BJ (cell line): ENCODE measurements around the gene RND1. TPM values are rescaled to one million over a fixed set of nuclear protein-coding genes. Genes with fewer than 3 reads are reported as not detected.

Experiments used
- CTCF ChIA-PET: fragments of 350-600 bp; formaldehyde crosslinking; extraction: SDS; loops from one replicate; lab custom pipeline; 2021; ENCODE audit warnings: antibody characterized with exemption, inconsistent platforms; lab: Yijun Ruan, JAX
- POLR2A ChIA-PET: fragments of 300-600 bp; sonication (Branson Sonifier 250); formaldehyde crosslinking; extraction: SDS; loops from one replicate; lab custom pipeline; 2021; ENCODE audit warnings: antibody characterized with exemption; lab: Charles Lee
- DNase-seq: peaks from one replicate; pipeline ENCODE4 v3.0.0-alpha.2; 2011; ENCODE audit warnings: low read depth
- H3K27me3 ChIP-seq: 2 replicates; pipeline ENCODE4 v1.6.0; 2011; ENCODE audit warnings: low read length; ENCODE audit not compliant: control insufficient read depth, insufficient read depth
- H3K36me3 ChIP-seq: 2 replicates; pipeline ENCODE4 v1.5.1; 2011; ENCODE audit warnings: low read length; ENCODE audit not compliant: control insufficient read depth, insufficient read depth
- H3K4me3 ChIP-seq: 2 replicates; pipeline ENCODE4 v1.5.1; 2011; ENCODE audit warnings: low read depth, mild to moderate bottlenecking, control low read depth, low read length
- CTCF ChIP-seq: IDR thresholded peaks from 2 replicates; pipeline ENCODE4 v1.5.1; 2011; ENCODE audit warnings: low read depth, mild to moderate bottlenecking, control low read depth, inconsistent platforms, low read length, moderate library complexity; ENCODE audit not compliant: insufficient read depth
- polyA plus RNA-seq: library from polyadenylated mRNA; depleted of rRNA; stranded (reverse); fragments of >200 nt; gene quantifications from 2 replicates; pipeline ENCODE4 v1.2.3, GENCODE V29; 2011

RND1 gene
- polyA plus RNA-seq, 1 experiment, result 0.72 TPM

- no peak for DNase-seq
Observed at GRCh38 chr12:48889679-48890078, 24.0 kb upstream of the RND1 start.

GRCh38 chr12:48883305-48884161, 17.9 kb upstream of the RND1 start:
- ChIA-PET POLR2A (no interaction called here), CTCF (interaction anchor here (1.2 to 10.7 kb wide), 5 partner anchors 7 to 105 kb away, joined by 3 to 67 read pairs (median 4); partner anchors contain the start of gene DDX23)
- TF ChIP-seq CTCF, result no peak
- DNase-seq, result no peak
- no peak overlapping the region for H3K4me3 ChIP-seq
- H3K36me3 ChIP-seq, result no peaks in the 10 kb centered on the region
- H3K27me3 ChIP-seq, result peaks cover 6% of the 10 kb centered on the region

More at GRCh38 chr12:48889679-48890078, 24.0 kb upstream of the RND1 start:
- Histone ChIP-seq H3K36me3 (no peaks in the 10 kb centered on the region), H3K4me3 (no peak overlapping the region), H3K27me3 (peaks cover 5% of the 10 kb centered on the region; the same call in 1 of the 2 replicates)
- ChIA-PET POLR2A (no interaction called here), CTCF (interaction anchor here (0.9 to 5.2 kb wide), 19 partner anchors 8 to 146 kb away, joined by 3 to 243 read pairs (median 4); partner anchors contain the start of genes ADCY6, DDX23 and RND1)
- TF ChIP-seq CTCF, result no peak

DNA sequence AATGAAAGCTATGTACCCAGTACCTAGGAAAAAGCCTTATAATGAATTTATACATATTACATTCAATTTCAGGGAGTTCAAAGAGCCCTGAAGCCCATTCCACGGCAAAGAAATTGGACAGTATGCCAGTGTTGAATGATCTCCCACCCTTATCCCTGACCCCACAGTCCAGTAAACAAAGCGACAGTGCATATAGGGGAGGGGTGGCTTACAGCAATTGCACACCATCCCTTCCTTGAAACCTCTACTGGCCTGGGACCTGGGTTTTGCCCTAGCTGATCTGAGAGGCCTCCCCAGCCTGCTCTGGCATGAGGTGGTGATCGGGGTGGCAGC, 17.3 kb upstream of the RND1 start:
- TF ChIP-seq CTCF, result no peak
- H3K27me3 ChIP-seq, result peaks cover 6% of the 10 kb centered on the region
- no peak overlapping the region for H3K4me3 ChIP-seq
- ChIA-PET POLR2A (interaction anchor here (0.7 kb wide), 1 partner anchor 9 kb away, joined by 3 read pairs; no protein-coding TSS in a partner anchor), CTCF (interaction anchor here (1.2 to 10.7 kb wide), 5 partner anchors 8 to 105 kb away, joined by 3 to 67 read pairs (median 4); partner anchors contain the start of gene DDX23)
- no peaks in the 10 kb centered on the region for H3K36me3 ChIP-seq
- DNase-seq, result no peak

GRCh38 chr12:48882315-48882687, 16.6 kb upstream of the RND1 start:
- peak overlapping the region; percentile 20 for H3K4me3 ChIP-seq
- H3K36me3 ChIP-seq, result no peaks in the 10 kb centered on the region
- peaks cover 6% of the 10 kb centered on the region for H3K27me3 ChIP-seq
- no peak for DNase-seq
- POLR2A ChIA-PET, result interaction anchor here (0.7 kb wide), 2 partner anchors 9 to 1285 kb away, joined by 3 to 6 read pairs; no protein-coding TSS in a partner anchor
- TF ChIP-seq CTCF, result no peak
- CTCF ChIA-PET, result interaction anchor here (1.2 to 10.7 kb wide), 4 partner anchors 8 to 106 kb away, joined by 3 to 67 read pairs (median 16); partner anchors contain the start of gene DDX23
